Stimulated activated naive CD4-positive, alpha-beta T cell treated with Interleukin-2 at 50 U/mL for 16 hours (primary cell): ENCODE results near the gene PITPNM3.

Experiments
- DNase-seq: peaks from one replicate; lab custom pipeline; 2025; lab: John Stamatoyannopoulos, UW

The PITPNM3 gene

DNA sequence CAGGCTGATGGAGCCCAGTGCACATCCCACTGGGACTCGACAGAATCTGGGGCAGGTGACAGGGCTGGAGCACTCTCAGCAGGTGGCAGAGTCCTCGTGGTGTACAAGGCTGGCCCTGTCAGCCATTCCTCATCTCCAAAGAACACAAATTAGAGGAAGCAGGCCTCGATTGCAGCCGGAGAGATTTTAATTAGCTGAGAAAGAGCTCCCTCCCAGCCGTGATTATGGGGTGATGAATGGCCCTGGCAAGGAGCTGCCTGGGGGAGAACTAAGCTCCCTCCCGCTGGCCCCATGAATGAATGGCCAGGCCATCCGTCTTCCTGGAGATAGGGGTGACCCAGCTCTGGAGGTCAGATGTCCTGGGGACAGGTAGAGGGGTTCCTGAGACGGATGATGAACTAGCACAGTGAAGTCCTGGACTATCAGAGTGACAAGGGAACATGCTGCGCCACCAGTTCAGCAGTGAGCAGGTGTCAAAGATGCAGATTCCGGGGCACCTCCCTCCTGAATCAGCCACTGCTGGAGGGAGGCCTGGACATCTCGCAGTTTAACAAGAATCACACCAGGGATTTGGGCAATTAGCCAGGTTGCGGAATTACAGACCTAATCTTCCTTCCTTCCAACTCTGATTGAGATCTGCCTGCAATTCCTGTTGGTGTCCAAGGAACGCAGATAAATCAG is 76.6 kb downstream of the PITPNM3 start:
- no peak for DNase-seq

DNA sequence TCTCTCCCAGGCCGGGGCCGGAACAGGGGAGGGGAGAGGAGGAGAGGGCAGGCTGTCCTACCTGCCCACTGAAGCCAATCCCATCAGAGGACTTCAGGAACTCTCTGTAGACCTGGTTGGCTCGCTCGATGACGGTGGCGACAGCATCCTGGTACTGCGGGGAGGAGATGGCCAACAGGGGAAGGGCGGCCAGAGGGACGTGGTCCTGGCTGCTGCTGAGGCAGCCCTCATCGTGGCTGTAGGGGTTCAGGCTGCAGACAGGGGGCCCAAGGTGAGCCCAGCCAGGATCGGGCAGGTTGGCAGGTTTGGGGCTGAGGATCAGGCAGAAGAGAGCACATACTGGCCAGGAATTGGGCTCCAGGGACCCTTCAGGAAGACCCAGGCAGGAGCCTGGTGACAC is 77.9 kb downstream of the PITPNM3 start:
- DNase-seq, result no peak

DNA sequence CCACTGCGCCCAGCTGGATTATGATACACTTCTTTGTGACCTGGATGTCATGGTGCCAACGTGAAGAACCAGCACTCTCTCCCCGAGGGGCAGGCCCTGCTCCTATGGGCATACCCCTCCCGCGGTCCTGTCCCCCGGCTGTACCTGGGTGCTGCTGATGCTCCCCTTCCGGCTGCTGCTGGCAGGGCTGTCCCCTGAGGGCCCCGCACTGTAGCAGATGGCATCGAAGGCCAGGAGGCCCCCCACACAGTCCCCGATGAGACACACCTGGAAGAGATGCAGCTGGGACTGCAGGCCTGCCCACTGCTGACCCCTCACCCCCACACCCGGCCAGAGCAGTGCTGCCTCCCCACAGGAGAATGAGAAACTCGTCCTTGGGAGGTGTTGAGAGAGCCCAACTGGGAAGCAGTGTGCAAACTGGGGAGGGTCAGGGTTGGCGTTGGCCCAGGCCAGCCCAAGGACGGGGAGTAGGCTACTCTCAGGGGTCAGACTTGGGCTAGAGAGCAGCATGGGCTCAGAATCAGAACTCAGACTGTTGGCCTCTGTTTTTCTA is 78.4 kb downstream of the PITPNM3 start:
- DNase-seq, result no peak

DNA sequence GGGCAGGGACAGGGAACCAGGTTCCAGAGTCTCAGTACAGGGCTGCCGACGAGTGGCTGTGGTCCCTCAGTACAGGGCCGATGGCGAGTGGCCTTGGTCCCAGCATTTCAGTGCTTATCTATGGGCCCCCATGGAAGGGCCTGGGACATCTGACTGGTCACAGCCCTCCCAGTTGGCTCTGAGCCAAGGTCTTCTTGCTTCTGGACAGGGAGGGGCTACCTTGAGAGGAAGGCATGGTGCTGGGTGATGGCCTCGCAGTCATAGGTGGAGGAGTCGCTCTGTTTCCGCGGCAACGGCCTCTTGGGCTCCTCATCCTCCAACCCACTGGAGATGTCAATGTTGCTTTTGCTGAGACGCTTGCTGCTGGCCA is 79.6 kb downstream of the PITPNM3 start:
- no peak for DNase-seq

DNA sequence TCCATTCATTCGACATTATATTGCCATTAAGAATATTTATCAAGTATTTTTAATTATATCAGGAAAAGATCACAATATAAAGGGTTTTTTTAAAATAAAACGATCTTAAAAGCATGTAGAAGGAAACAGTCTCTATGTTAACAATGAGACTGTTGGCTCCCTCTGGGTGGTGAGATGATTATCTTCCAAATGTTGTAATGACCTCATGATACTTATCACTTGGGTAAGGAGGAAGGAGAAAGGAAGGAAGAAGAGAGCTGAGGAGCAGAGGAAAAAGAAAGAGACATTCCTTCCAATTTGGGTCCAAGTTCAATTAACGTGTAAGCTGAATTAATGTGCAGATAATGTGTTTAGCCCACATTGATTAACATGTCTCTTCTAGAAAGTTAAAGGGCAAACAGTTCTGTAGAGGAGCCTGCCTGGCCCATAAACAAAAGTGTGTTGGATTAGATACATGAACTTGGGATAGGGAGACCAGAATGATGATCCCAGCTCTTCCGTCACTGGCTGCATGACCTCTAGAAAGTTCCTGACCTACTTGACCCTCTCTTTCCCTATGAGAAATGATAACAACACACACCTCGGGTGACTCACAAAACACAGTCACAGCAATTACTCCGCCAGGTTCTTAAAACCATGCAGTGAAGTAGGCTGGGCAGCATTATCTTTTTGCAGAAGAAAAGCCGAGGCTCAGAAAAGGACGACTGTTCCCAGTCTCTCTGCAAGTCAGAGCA is 80.1 kb downstream of the PITPNM3 start:
- DNase-seq, result no peak

DNA sequence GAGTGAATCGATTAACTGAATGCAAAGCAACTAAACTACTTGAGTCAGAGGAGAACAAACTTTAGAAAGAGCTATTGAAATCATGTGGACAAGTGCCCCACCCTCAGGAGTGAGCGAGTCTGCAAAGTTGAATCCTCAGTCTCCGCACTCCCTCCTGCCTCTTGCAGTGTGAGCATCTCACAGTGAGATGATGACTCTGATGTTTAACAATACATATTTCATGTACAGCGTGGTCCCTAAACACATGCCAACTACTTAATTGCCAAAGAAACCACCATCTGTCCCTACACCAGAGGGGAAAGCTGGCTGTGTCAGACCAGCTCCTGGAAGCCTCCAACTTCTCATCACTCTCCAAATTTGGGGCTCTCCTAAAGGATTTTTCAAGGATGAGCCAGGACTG is 80.9 kb downstream of the PITPNM3 start:
- DNase-seq, result no peak

DNA sequence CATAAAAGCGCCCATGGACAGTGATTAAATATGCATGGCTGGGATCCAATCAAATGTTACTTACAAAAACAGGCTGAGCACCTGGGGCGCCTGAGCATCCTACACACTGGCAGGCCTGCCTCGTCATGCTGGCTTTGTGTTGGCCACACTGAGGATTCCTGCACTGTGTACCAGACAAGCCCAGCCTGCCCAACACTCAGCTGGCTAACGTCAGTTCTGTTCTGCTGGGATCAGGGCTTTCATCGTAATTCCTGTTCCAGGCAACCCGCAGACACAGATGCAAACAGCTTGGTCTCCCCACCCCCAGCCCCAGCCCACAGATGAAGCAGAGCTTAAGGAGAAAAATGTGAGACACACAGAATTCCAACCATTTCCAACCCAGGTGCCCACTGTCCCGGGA is 81.4 kb downstream of the PITPNM3 start:
- DNase-seq, result no peak

DNA sequence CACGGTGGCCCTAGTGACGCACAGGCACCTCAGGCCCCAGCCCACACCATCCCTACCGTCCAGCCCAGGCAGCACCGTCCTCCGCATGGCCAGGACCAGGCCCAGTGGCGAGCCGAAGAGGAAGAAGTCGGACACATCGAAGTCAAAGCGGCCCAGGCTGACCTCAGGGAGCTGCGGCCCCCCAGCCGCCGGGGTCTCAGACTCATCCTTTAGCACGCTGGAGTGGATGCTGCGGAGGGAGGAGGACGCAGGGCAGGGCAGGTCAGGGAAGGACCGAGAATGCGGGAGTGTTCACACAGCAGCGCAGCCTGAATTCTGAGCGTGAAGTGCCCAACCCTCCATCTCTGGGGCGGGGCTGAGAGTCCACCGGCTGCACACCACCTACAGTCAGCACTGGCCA is 82.0 kb downstream of the PITPNM3 start:
- DNase-seq, result no peak

DNA sequence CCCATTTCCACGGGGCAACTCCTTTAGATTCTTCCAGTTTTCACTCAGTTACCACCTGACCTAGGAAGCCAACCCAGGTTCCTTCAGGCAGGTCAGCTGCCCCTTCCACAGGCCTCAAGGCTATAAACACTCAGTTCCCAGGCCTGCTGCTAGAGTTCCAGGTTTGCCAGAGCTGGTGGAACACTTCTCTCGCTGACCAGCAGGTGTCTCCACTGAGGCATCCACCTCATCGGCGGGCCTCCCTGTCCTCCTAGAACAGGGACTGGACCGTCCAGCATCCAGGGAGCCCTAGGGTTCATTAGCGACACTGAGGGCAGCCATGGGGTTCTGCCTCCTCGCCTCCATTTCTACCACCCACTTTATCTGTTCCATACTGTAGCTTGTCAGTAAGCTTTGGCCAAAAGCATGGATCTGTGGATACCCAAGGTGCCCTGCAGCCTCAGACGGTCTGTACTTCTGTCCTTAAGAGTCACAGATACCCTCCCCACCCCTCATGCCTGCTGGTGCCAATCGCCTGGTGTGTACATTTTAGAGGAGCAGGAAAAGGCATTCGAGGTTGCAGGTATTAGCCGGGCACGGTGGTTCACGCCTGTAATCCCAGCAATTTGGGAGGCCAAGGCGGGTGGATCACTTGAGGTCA is 83.1 kb downstream of the PITPNM3 start:
- DNase-seq, result peak; percentile 50

DNA sequence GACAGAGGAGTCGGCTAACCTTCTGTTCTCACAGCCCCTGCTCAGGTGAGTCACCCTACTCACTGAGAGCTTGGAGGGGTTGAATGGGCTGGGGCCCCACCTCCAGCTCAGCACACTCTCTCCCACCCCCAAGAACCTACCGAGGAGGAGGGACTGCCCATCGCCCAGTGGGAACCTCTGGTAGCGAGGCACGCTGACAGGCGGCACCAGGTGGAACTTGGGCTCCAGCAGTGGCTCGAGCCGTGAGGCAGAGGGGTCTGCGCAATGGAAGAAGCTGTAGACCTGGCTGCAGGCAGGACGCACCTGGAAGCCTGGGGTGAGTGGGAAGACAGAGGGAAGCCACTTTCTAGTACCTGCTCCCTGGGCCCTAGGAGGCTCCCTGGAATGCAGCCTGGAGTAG is 83.8 kb downstream of the PITPNM3 start:
- DNase-seq, result no peak

DNA sequence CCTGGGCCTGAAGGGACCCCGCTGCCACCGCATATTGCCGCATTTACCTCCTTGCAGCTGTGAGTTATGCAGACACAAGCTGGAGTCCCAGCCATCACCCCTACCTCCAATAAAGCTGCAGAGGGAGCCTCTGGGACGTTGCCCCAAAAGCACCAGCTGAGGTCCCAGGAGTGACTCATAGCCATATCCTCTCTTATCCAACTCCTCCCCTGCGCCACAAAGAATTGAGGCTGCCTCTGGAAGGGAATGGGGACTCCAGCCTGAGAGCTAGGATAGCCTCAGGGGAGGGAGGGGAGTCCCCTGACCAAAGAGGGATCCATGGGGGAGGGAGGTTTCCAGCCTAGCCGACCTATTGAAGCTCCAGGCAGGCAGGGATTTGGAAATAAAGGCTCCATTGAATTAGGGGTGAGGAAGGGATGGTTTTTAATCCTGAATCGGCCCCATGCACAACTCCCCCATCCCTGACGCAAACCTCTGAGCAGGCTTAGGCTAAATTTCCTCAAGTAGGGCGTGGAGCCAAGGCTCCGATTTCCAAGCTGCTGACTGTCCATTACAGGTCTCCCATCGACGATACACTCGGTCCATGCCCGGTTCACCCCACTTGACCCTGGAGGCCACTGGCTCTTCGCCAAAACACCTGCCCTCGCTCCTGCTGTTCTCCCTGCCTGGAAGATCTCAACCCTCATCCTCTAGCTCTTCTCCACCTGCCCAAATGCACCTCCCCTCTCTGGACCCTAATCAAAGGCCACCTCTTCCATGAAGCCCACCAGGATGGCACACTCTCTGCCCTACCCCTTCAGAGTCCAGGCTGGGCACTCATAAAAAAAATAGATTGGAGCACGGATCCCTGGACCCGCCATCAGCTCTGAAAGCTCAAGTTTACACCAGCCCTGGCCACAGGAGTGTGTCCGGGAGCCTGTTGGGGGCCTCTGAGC is 84.6 kb downstream of the PITPNM3 start:
- no peak for DNase-seq

DNA sequence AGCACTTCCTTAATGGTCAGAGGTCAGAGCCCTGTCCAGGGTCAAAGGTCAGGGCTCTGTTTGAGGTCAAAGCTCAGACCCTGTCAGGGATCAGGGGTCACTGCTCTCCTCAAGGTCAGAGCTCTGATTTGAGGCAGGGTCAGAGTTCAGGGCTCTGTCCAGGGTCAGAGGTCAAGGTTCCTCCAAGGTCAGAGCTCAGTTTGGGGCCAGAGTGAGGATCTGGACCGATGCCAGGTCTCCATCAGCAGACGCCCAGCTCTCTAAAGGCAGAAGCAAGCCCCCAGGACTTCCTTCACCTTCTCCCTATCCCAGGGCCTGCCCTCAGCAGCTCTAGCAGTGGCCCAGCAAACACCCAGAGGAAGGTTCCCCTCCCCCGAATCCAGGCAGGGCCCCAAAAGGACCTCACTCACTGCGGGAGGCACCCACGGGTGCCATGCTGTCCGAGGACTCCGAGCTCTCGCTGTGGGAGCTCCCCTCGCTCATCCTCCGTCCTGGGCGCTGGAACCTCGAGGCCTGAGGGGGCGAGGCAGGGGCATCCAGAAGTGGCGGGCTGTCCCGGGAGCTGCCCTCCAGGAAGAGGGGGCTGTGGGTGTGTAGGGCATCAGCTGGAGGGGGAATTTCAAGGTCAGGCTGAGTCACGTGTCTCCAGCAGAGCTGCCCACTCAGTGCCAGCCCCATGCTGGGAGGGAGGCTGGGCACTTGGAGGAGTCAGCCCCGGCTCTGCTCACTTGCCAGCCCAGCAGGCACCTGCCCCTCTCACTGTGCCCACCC is 85.4 kb downstream of the PITPNM3 start:
- DNase-seq, result no peak

DNA sequence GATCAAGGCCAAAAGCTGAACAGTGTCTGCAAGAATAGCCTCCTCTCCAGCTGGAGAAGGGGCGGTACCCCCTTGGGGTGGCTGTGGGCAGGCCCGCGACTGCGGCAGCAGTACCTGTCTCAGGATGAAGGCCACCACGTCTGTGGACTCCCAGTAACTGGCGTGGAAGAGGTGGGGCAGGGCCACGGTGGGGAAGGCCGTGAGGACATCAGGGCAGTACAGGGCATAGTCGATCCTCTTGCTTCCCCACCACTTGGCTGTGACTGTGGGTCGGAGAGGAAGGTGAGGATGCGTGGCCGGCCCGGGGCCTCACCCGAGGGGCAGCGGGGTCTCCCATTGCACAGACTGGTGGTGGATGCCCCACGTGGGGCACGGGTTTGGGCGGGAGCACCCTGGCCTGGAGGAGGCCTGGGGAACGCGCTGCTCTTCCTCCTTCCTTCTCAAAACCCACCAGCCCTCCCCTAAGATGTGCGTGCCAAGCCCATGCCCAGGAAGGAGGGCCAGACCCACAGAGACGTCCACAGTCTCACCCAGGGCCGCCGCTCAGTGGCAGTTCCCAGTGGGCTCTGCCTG is 86.1 kb downstream of the PITPNM3 start:
- no peak for DNase-seq

DNA sequence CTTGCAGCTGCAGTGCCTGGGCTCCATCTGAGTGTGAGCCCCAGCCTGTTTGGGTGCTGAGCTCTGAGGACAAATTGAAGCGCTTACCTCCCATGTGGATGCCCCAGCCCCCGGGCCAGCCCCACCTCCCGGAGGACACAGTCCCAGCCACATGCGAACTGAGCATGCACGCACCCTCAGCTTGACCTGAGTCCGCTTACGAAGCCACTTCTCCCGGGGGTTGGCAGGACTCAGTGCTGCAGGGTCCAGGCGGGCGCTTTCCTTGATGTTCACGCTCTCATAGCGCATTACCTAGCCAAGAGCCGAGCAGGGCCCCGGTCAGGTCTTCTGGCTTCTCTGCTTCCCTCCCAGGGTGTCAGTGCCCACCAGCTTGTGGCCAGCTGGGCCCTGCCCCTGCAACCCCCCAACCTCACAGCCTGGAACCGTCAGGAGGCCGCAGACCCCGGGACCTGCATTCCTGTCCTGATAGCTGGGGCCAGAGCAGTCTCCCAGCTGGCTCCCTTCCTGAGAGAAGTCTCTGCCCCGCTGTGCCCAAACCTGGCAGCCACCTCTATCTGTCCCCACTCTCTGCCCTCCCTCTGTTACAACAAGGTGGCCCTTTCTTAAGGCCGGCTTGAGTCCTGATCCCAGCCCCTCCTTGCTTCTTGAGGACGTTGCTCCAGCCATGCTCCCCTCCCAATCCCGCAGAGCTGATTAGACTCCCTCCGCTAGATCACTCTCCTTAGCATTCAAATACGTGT is 88.1 kb downstream of the PITPNM3 start:
- no peak for DNase-seq

DNA sequence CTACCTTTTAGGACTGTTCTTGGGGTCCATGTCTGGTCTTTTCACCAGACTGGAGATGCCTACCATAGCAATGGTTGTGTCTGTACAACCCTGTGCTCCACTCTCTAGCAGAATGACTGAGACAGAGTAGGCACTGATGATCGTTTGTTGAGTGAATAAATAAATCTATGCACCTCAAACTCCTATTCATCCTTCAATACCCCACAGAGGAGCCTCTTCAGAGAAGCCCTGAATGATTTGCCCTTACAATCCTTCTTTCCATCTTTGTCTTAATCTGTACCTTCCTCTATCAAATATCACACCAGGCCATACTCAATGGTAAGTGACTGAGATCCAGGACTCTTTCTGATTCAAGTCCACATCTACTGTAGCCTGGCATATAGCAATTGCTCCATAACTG is 88.8 kb downstream of the PITPNM3 start:
- no peak for DNase-seq

DNA sequence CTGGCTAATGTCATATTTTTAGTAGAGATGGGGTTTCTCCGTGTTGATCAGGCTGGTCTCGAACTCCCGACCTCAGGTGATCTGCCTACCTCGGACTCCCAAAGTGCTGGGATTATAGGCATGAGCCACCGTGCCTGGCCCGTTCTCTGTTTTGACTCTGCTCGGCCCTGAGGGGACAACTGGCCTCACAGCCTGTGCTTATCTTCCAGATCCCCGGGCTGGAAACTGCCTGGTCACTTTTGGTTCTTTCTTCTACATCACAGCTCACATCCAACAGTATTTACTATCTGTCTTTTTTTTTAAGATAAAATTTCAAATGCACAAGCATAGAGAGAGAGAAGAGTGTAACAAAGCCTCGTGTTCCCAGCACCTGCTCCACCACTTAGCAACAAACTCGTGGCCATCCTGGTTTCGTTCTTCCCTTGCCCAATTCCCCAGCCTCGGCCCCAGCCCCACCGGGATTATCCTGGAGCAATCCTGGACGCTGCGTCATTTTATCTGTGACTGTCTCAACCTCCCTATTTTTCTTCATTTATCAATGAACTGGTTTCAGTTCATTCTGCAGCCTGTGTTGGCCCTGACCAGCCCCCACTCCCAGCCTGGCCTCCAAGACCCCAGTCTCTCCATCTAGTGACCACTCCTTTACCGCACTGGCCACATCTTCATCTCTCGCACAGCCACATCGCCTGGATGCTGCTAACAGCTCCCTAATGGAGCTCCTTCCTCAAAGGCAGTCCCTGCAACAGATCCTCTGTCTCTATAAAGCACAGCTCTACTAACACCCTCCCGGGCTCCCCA is 91.0 kb downstream of the PITPNM3 start:
- DNase-seq, result no peak

DNA sequence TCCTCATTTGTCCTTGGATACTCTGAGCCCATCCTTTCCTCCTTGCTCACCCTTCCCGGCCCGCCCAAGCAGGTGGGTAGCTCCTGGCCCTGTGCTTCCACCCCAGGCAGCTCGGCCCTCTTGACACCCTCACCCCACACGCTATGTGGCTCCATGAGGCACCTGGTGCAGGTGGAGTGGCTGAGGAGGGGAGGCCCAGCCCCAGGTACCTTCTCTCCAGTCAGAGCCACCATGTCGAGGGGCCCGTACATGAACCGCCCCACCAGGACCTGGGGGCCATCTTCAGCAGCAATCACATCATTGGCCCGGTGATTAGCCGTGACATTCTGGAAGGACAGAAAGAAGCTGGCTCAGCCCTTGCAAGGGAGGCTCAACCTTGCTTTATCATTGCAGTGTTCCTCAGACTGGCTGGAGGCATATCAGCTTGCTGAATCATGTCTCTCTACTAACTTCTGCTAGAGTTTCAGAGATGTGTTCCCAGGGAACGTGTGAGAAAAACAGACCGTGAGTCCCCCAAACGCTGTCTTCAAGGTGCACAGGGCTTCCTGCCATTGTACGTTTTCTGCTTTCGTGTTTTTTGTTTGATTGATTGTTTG is 91.8 kb downstream of the PITPNM3 start:
- DNase-seq, result no peak

DNA sequence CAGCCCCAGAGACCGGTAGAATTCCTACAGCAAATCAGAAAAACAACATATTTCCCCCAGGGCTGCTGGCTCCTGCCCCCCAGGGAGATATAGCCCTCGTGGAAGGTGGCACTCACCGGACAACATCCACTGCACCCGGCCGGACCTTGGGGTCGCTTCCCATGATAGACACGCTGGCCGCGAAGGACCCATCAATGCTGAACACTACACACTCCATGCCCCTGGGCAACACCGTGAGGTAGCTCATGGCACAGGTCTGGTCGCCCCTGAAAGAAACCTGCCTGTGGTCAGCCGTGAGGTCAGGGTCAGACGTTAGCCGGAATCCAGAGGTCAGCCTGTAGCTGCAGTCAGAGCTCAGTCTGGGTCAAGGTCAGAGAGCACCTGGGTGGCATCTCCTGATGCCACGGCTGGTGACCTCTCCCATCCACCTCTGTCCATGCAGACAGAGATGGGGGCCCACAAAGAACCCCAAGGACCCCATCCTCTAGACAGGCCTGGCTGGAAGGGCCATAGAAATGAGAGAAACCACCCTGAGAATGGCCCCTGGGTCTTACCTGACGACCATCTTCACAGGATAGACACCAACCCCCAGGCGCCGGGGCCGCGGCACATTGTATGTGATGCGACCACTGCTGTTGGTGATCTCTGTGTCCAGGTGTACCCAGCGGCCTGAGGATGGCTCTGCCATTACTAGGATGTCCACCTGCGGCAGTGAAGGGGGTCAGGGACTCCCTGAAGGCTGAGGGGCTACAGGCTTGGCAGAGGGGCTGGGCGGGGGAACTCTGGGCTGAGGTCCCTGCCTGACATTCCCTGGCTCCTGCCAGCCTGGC is 92.5 kb downstream of the PITPNM3 start:
- no peak for DNase-seq
